Endodermal cell (in vitro differentiated cells): ENCODE results near the gene SCUBE3. TPM values are rescaled to one million over a fixed set of nuclear protein-coding genes. Genes with fewer than 3 reads are reported as not detected.

Source experiments
- DNase-seq: peaks from one replicate; pipeline ENCODE4 v3.0.0-alpha.2; 2017
- H3K27ac ChIP-seq: 2 replicates; pipeline ENCODE4 v1.5.1; 2013; ENCODE audit warnings: mild to moderate bottlenecking, low read depth, low read length, moderate library complexity
- H3K27me3 ChIP-seq: 2 replicates; pipeline ENCODE4 v1.6.1; 2013; ENCODE audit warnings: mild to moderate bottlenecking, low read length, moderate library complexity; ENCODE audit not compliant: insufficient read depth, control insufficient read depth, poor library complexity, severe bottlenecking
- H3K36me3 ChIP-seq: 2 replicates; pipeline ENCODE4 v1.7.0; 2013; ENCODE audit warnings: mild to moderate bottlenecking, low read length, moderate library complexity; ENCODE audit not compliant: control insufficient read depth, insufficient read depth
- H3K4me1 ChIP-seq: one replicate; pipeline ENCODE4 v1.7.0; 2013; ENCODE audit warnings: low read length; ENCODE audit not compliant: control insufficient read depth, insufficient read depth
- H3K4me3 ChIP-seq: 2 replicates; pipeline ENCODE4 v1.5.1; 2013; ENCODE audit warnings: mild to moderate bottlenecking, low read length, moderate library complexity
- H3K9ac ChIP-seq: 2 replicates; pipeline ENCODE4 v1.6.1; 2013; ENCODE audit warnings: mild to moderate bottlenecking, low read length, moderate library complexity; ENCODE audit not compliant: poor library complexity, severe bottlenecking; ENCODE audit errors: extremely low read depth
- H3K9me3 ChIP-seq: 2 replicates; pipeline ENCODE4 v1.6.1; 2013; ENCODE audit warnings: mild to moderate bottlenecking, low read length, moderate library complexity; ENCODE audit not compliant: control insufficient read depth
- H3K27ac Mint-ChIP-seq: 2 replicates; pipeline ENCODE4 v1.8.0; 2020; ENCODE audit warnings: mixed read lengths
- H3K27me3 Mint-ChIP-seq: 2 replicates; pipeline ENCODE4 v1.8.0; 2021; ENCODE audit warnings: mild to moderate bottlenecking, mixed read lengths; ENCODE audit not compliant: insufficient read depth
- H3K36me3 Mint-ChIP-seq: 2 replicates; pipeline ENCODE4 v1.8.0; 2020; ENCODE audit warnings: low read depth, mixed read lengths
- H3K4me1 Mint-ChIP-seq: 2 replicates; pipeline ENCODE4 v1.8.0; 2020; ENCODE audit warnings: mixed read lengths
- H3K4me3 Mint-ChIP-seq: 2 replicates; pipeline ENCODE4 v1.8.0; 2020; ENCODE audit warnings: mild to moderate bottlenecking, moderate library complexity, mixed read lengths
- H3K9me3 Mint-ChIP-seq: 2 replicates; pipeline ENCODE4 v1.8.0; 2020; ENCODE audit warnings: mild to moderate bottlenecking, mixed read lengths
- WGBS, 2 experiments: methylation state at CpG; one replicate each; pipeline versions ENCODE4 v1.1.5 to v1.1.7; 2013; ENCODE audit warnings: missing lambda C conversion rate in 2 of 2, mixed read lengths in 1 of 2; ENCODE audit not compliant: insufficient coverage in 1 of 2, insufficient read length in 1 of 2; 5-methylcytosine and 5-hydroxymethylcytosine counted together
- total RNA-seq, 2 donors: library from RNA; stranded (reverse); fragmentation: NEBNext Ultra II Directional in 1 of 2; extraction: Animal tissue kit (Norgen Biotek cat#: 25700) in 1 of 2; gene quantifications; 2 replicates in 1 of 2; 3 replicates in 1 of 2; pipeline ENCODE4 v1.2.1, GENCODE V29; 2021
- TF ChIP-seq, protein P1 (sequence below): fragments of 200-600 bp; sonication (generic); conservative IDR thresholded peaks from 2 replicates; pipeline ENCODE4 v1.5.0; 2021; ENCODE audit warnings: antibody characterized with exemption, mild to moderate bottlenecking

The SCUBE3 gene
- total RNA-seq, 2 donors from 2014 or later: 0.27 to 0.86 TPM

DNA sequence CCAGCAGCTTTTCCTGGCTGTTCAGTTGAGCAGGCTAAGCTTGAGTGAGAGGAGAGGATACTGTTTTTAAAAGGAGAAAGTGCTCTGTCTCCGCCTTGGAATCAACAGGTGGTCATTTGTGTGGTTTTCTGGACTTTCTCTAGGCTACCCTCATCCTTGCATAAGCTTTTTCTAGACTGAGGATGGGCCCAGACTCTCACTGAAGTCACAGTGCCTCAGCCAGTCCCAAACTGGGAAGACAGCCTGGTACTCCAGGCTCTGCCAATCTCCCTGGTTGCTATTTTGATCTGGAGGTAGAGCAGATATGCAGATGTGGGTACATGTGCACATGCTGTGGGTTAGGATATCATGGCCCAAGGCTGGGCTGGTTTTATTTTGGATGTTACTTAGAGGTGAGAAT is 7.0 kb downstream of the SCUBE3 start:
- Mint-ChIP-seq H3K36me3 (peaks cover 2% of the 10 kb centered on the region), H3K4me3 (no peak overlapping the region), H3K27ac (no peak overlapping the region), H3K9me3 (no peaks in the 10 kb centered on the region), H3K27me3 (peaks cover 71% of the 10 kb centered on the region), H3K4me1 (peaks cover 21% of the 10 kb centered on the region)
- DNase-seq: no peak
- 88% methylated on average over 1 of the region's 1 CpG; no CpG with 5 or more reads in 1 of the 2 experiments for WGBS, 2 experiments
- Histone ChIP-seq H3K9me3 (no peaks in the 10 kb centered on the region), H3K27ac (no peak overlapping the region), H3K4me3 (no peak overlapping the region), H3K36me3 (no peaks in the 10 kb centered on the region), H3K27me3 (peaks cover 17% of the 10 kb centered on the region), H3K9ac (no peak overlapping the region), H3K4me1 (peaks cover 8% of the 10 kb centered on the region)
- TF ChIP-seq, protein P1, sequence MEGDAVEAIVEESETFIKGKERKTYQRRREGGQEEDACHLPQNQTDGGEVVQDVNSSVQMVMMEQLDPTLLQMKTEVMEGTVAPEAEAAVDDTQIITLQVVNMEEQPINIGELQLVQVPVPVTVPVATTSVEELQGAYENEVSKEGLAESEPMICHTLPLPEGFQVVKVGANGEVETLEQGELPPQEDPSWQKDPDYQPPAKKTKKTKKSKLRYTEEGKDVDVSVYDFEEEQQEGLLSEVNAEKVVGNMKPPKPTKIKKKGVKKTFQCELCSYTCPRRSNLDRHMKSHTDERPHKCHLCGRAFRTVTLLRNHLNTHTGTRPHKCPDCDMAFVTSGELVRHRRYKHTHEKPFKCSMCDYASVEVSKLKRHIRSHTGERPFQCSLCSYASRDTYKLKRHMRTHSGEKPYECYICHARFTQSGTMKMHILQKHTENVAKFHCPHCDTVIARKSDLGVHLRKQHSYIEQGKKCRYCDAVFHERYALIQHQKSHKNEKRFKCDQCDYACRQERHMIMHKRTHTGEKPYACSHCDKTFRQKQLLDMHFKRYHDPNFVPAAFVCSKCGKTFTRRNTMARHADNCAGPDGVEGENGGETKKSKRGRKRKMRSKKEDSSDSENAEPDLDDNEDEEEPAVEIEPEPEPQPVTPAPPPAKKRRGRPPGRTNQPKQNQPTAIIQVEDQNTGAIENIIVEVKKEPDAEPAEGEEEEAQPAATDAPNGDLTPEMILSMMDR: no peak

DNA sequence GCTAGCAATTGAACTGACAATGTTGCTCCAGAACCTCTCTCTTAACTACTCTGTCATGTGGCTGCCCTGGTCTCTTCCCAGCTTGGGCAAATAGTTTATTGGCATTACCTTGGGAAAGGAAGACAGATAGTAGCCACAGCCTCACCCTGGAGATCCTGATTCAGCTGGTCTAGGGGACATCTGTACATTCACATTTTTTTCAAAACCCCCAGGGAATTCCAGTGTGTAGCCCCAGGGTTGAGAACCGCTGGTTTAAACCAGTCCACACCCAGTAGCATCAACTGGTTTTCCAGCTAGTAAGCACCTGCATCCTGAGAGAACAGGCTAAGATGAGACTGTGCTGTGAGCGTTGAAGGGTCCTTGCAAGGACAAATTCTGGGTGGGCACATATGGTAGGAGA is 9.6 kb downstream of the SCUBE3 start:
- no peak overlapping the region for H3K27ac ChIP-seq
- no peaks in the 10 kb centered on the region for H3K9me3 ChIP-seq
- TF ChIP-seq, protein P1: no peak
- H3K4me3 ChIP-seq: no peak overlapping the region
- peaks cover 2% of the 10 kb centered on the region for H3K36me3 Mint-ChIP-seq
- no peak for DNase-seq
- H3K4me1 Mint-ChIP-seq: no peaks in the 10 kb centered on the region
- peaks cover 6% of the 10 kb centered on the region for H3K27me3 ChIP-seq
- no peaks in the 10 kb centered on the region for H3K36me3 ChIP-seq
- no peak overlapping the region for H3K4me3 Mint-ChIP-seq
- 83 to 87% methylated on average over 1 to 2 of the region's 2 CpGs for WGBS, 2 experiments
- H3K27me3 Mint-ChIP-seq: peaks cover 56% of the 10 kb centered on the region
- no peak overlapping the region for H3K27ac Mint-ChIP-seq
- no peak overlapping the region for H3K9ac ChIP-seq
- no peaks in the 10 kb centered on the region for H3K9me3 Mint-ChIP-seq
- no peaks in the 10 kb centered on the region for H3K4me1 ChIP-seq

DNA sequence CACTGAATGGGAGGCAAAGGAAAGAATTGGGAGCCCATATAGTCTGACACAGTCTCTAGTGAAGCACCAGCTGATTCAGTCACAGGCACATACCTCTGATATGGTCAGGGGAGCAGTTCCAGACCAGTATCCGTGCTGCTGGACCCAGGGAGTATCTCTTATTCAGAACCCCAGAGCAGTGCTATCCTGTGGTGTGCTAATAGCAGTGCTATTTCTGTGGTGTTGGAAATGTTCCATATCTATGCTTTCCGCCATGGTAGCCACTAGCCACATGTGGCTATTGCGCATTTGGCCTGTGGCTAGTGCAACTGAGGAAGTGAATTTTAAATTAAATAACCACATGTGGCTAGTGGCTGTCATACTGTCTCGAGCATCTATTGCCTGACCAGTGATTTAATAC is 11.0 kb downstream of the SCUBE3 start:
- 93 to 96% methylated on average over 3 to 4 of the region's 4 CpGs for WGBS, 2 experiments

More for the DNA sequence above, 11.0 kb downstream of the SCUBE3 start:
- Mint-ChIP-seq H3K27ac (no peak overlapping the region), H3K9me3 (no peaks in the 10 kb centered on the region), H3K36me3 (peaks cover 2% of the 10 kb centered on the region), H3K4me1 (peaks cover 5% of the 10 kb centered on the region), H3K27me3 (peaks cover 45% of the 10 kb centered on the region), H3K4me3 (no peak overlapping the region)
- H3K4me1 ChIP-seq: no peaks in the 10 kb centered on the region
- H3K4me3 ChIP-seq: no peak overlapping the region
- peaks cover 6% of the 10 kb centered on the region for H3K27me3 ChIP-seq
- no peaks in the 10 kb centered on the region for H3K9me3 ChIP-seq
- TF ChIP-seq, protein P1: no peak
- no peak for DNase-seq
- H3K36me3 ChIP-seq: no peaks in the 10 kb centered on the region
- H3K27ac ChIP-seq: no peak overlapping the region
- no peak overlapping the region for H3K9ac ChIP-seq
